H1 (cell line): ENCODE data around the gene EPHA6. TPM values are rescaled to one million over a fixed set of nuclear protein-coding genes. Genes with fewer than 3 reads are reported as not detected.

Experiments used
- CTCF ChIA-PET: fragments of 300-600 bp; sonication (Branson Sonifier 250); formaldehyde crosslinking; loops from one replicate; lab custom pipeline; 2021; ENCODE audit not compliant: partially characterized antibody; lab: Charles Lee
- POLR2A ChIA-PET: fragments of 300-600 bp; sonication (Branson Sonifier 250); formaldehyde crosslinking; loops from one replicate; lab custom pipeline; 2021; ENCODE audit warnings: inconsistent platforms; ENCODE audit not compliant: partially characterized antibody; lab: Charles Lee
- DNase-seq, 2 experiments: peaks; one replicate each; pipeline versions ENCODE4 v3.0.0 to v3.0.0-alpha.2; 2010 to 2022; ENCODE audit warnings: low spot score in 2 of 2, low read depth in 1 of 2, mixed read lengths in 1 of 2
- FAIRE-seq: peaks from 2 replicates; lab custom pipeline; 2011; peaks lifted over from hg19 to GRCh38; lab: Jason Lieb, UNC
- H2AFZ ChIP-seq: 2 replicates; pipeline ENCODE4 v1.8.1; 2012; ENCODE audit warnings: low read length, inconsistent platforms
- H2AK5ac ChIP-seq: 2 replicates; pipeline ENCODE4 v1.6.1; 2013; ENCODE audit warnings: low read depth, low read length
- H2BK120ac ChIP-seq: replicated peaks from 2 replicates; pipeline ENCODE3; 2013; ENCODE audit warnings: low read depth, low read length, inconsistent platforms
- H2BK12ac ChIP-seq: 2 replicates; pipeline ENCODE4 v1.6.1; 2013; ENCODE audit warnings: low read depth, low read length
- H2BK15ac ChIP-seq: 2 replicates; pipeline ENCODE4 v1.6.1; 2013; ENCODE audit warnings: low read length
- H2BK20ac ChIP-seq: 2 replicates; pipeline ENCODE4 v1.6.1; 2013; ENCODE audit warnings: low read length
- H2BK5ac ChIP-seq: 2 replicates; pipeline ENCODE4 v1.6.1; 2013; ENCODE audit warnings: low read depth, low read length
- H3K14ac ChIP-seq: 2 replicates; pipeline ENCODE4 v1.6.1; 2013; ENCODE audit warnings: inconsistent platforms; ENCODE audit not compliant: insufficient read length
- H3K18ac ChIP-seq: 2 replicates; pipeline ENCODE4 v1.6.1; 2013; ENCODE audit warnings: low read length; ENCODE audit errors: extremely low read depth
- H3K23ac ChIP-seq: 2 replicates; pipeline ENCODE4 v1.6.1; 2013; ENCODE audit warnings: inconsistent platforms; ENCODE audit not compliant: insufficient read length
- H3K23me2 ChIP-seq: 2 replicates; pipeline ENCODE4 v1.6.1; 2013; ENCODE audit warnings: low read depth, low read length
- H3K27ac ChIP-seq: 2 replicates; pipeline ENCODE4 v1.6.1; 2011; ENCODE audit warnings: low read depth, low read length, inconsistent platforms
- H3K27me3 ChIP-seq, 4 experiments: replicated peaks in 1 of 4; 1 replicate in 1 of 4; 2 replicates in 3 of 4; pipeline versions ENCODE4 v1.6.1 to v1.8.1; 2011 to 2013; ENCODE audit warnings: low read length in 3 of 4, mild to moderate bottlenecking in 3 of 4, inconsistent platforms in 2 of 4, mixed read lengths in 2 of 4, moderate library complexity in 1 of 4; ENCODE audit not compliant: control insufficient read depth in 3 of 4, insufficient read depth in 3 of 4; ENCODE audit errors: extremely low read depth in 1 of 4
- H3K36me3 ChIP-seq, 4 experiments: 2 replicates each; pipeline versions ENCODE4 v1.6.1 to v1.8.1; 2011 to 2013; ENCODE audit warnings: mild to moderate bottlenecking in 4 of 4, low read length in 3 of 4, moderate library complexity in 2 of 4, control low read depth in 1 of 4, inconsistent platforms in 1 of 4; ENCODE audit not compliant: insufficient read depth in 4 of 4, control insufficient read depth in 2 of 4
- H3K4ac ChIP-seq: replicated peaks from 2 replicates; pipeline ENCODE3; 2013; ENCODE audit warnings: low read length, low read depth, mixed read lengths, inconsistent platforms; ENCODE audit not compliant: insufficient read length
- H3K4me1 ChIP-seq, 4 experiments: replicated peaks in 1 of 4; 1 replicate in 1 of 4; 2 replicates in 3 of 4; pipeline versions ENCODE4 v1.6.1 to v1.8.1; 2011 to 2013; ENCODE audit warnings: low read length in 3 of 4, inconsistent platforms in 2 of 4, mixed read lengths in 1 of 4; ENCODE audit not compliant: insufficient read depth in 4 of 4, control insufficient read depth in 3 of 4
- H3K4me2 ChIP-seq, 2 experiments: 2 replicates each; pipeline versions ENCODE4 v1.6.1 to v1.8.1; 2011 to 2013; ENCODE audit warnings: low read depth in 2 of 2, low read length in 2 of 2, control low read depth in 1 of 2, inconsistent platforms in 1 of 2, mild to moderate bottlenecking in 1 of 2; ENCODE audit not compliant: insufficient read depth in 1 of 2
- H3K4me3 ChIP-seq, 4 experiments: fragments of 200-600, 300-600 bp in 1 of 4; sonication (generic), shearing (Covaris generic), sonication (Bioruptor Twin) in 1 of 4; 2 replicates each; pipeline versions ENCODE4 v1.5.1 to v1.8.1; 2011 to 2016; ENCODE audit warnings: low read length in 4 of 4, low read depth in 3 of 4, control low read depth in 2 of 4, inconsistent platforms in 2 of 4, mild to moderate bottlenecking in 2 of 4, mixed read lengths in 1 of 4, moderate library complexity in 1 of 4; ENCODE audit not compliant: insufficient read depth in 2 of 4; ENCODE audit errors: extremely low read depth in 1 of 4
- H3K56ac ChIP-seq: replicated peaks from 2 replicates; pipeline ENCODE3; 2013; ENCODE audit warnings: low read depth, mild to moderate bottlenecking, mixed read lengths, low read length, inconsistent platforms; ENCODE audit not compliant: insufficient read length
- H3K79me1 ChIP-seq: 2 replicates; pipeline ENCODE4 v1.6.1; 2013; ENCODE audit warnings: low read depth, low read length, control low read depth
- H3K79me2 ChIP-seq, 2 experiments: 2 replicates each; pipeline versions ENCODE4 v1.6.1 to v1.8.1; 2012 to 2013; ENCODE audit warnings: low read length in 2 of 2, mild to moderate bottlenecking in 2 of 2, inconsistent platforms in 1 of 2; ENCODE audit not compliant: insufficient read depth in 2 of 2, control insufficient read depth in 1 of 2
- H3K9ac ChIP-seq, 4 experiments: replicated peaks in 1 of 4; 1 replicate in 1 of 4; 2 replicates in 3 of 4; pipeline versions ENCODE4 v1.6.1 to v1.8.1; 2011 to 2013; ENCODE audit warnings: low read depth in 3 of 4, low read length in 3 of 4, control low read depth in 2 of 4, mild to moderate bottlenecking in 2 of 4, moderate library complexity in 2 of 4, inconsistent platforms in 1 of 4; ENCODE audit errors: extremely low read depth in 1 of 4
- H3K9me3 ChIP-seq, 2 experiments: 2 replicates each; pipeline versions ENCODE4 v1.6.1 to v1.8.1; 2012 to 2013; ENCODE audit warnings: mild to moderate bottlenecking in 2 of 2, moderate library complexity in 2 of 2, control low read depth in 1 of 2, inconsistent platforms in 1 of 2, low read depth in 1 of 2, low read length in 1 of 2, mixed read lengths in 1 of 2; ENCODE audit not compliant: insufficient read depth in 2 of 2
- H4K20me1 ChIP-seq, 2 experiments: replicated peaks in 1 of 2; 2 replicates each; pipeline versions ENCODE3 to v1.8.1; 2011 to 2013; ENCODE audit warnings: inconsistent platforms in 2 of 2, low read length in 2 of 2, mild to moderate bottlenecking in 1 of 2; ENCODE audit not compliant: insufficient read depth in 2 of 2, control insufficient read depth in 1 of 2
- H4K5ac ChIP-seq: 2 replicates; pipeline ENCODE4 v1.6.1; 2013; ENCODE audit warnings: low read length, low read depth, mixed read lengths, inconsistent platforms; ENCODE audit not compliant: insufficient read length
- H4K8ac ChIP-seq: 2 replicates; pipeline ENCODE4 v1.8.0; 2013; ENCODE audit warnings: mild to moderate bottlenecking, moderate library complexity, low read length, inconsistent platforms; ENCODE audit not compliant: insufficient read depth; ENCODE audit errors: extremely low read depth
- H4K91ac ChIP-seq: replicated peaks from 2 replicates; pipeline ENCODE3; 2013; ENCODE audit warnings: low read length, mixed read lengths, inconsistent platforms; ENCODE audit not compliant: insufficient read length
- ASH2L ChIP-seq: fragments of 200-600, 300-600 bp; sonication (generic); IDR thresholded peaks from one replicate; pipeline ENCODE4 v1.7.1; 2017; ENCODE audit warnings: low read length
- BRCA1 ChIP-seq: IDR thresholded peaks from 2 replicates; pipeline ENCODE4 v1.6.1; 2012; ENCODE audit warnings: low read depth, low read length, improper control_type of control experiment
- CHD2 ChIP-seq: IDR thresholded peaks from 2 replicates; pipeline ENCODE4 v1.6.1; 2012; ENCODE audit warnings: low read length, improper control_type of control experiment
- CTBP2 ChIP-seq: IDR thresholded peaks from 2 replicates; pipeline ENCODE4 v1.7.0; 2011; ENCODE audit warnings: borderline replicate concordance, mild to moderate bottlenecking, moderate library complexity, mixed read lengths, low read length; ENCODE audit not compliant: insufficient read depth, insufficient read length
- GABPA ChIP-seq: IDR thresholded peaks from 2 replicates; pipeline ENCODE4 v1.6.1; 2011; ENCODE audit warnings: mild to moderate bottlenecking, low read length, moderate library complexity, borderline replicate concordance; ENCODE audit not compliant: insufficient read depth
- HDAC6 ChIP-seq: IDR thresholded peaks from one replicate; pipeline ENCODE4 v1.7.1; 2012; ENCODE audit warnings: low read depth, mild to moderate bottlenecking, inconsistent platforms, low read length, moderate library complexity
- KDM5A ChIP-seq: fragments of 200-600 bp; IDR thresholded peaks from 2 replicates; pipeline ENCODE4 v1.7.1; 2012; ENCODE audit warnings: mild to moderate bottlenecking, low read length, inconsistent platforms, mixed read lengths
- POU5F1 ChIP-seq: IDR thresholded peaks from 2 replicates; pipeline ENCODE4 v1.6.1; 2011; ENCODE audit warnings: low read depth, mild to moderate bottlenecking, low read length, moderate library complexity
- RAD21 ChIP-seq, 2 experiments: IDR thresholded peaks in 1 of 2; conservative IDR thresholded peaks in 1 of 2; 2 replicates each; pipeline ENCODE4 v1.6.1; 2011; ENCODE audit warnings: low read depth in 2 of 2, low read length in 2 of 2, improper control_type of control experiment in 1 of 2, inconsistent platforms in 1 of 2, mild to moderate bottlenecking in 1 of 2, moderate library complexity in 1 of 2
- RNF2 ChIP-seq: fragments of 200-900, 300-1000 bp; sonication (generic); IDR thresholded peaks from 2 replicates; pipeline ENCODE4 v1.7.1; 2016; ENCODE audit warnings: borderline replicate concordance, low read depth, mild to moderate bottlenecking, antibody characterized with exemption, low read length; ENCODE audit not compliant: poor library complexity, severe bottlenecking; ENCODE audit errors: missing control alignments
- TBP ChIP-seq: IDR thresholded peaks from 2 replicates; pipeline ENCODE4 v1.6.1; 2011; ENCODE audit warnings: low read depth, low read length, improper control_type of control experiment
- ZNF274 ChIP-seq: IDR thresholded peaks from 2 replicates; pipeline ENCODE4 v1.7.0; 2012; ENCODE audit warnings: low read length, borderline replicate concordance; ENCODE audit errors: extremely low read depth
- WGBS, 2 experiments: shearing (Covaris generic) in 1 of 2; methylation state at CpG; one replicate each; pipeline versions ENCODE4 v1.1.6 to v1.1.7; 2013 to 2015; ENCODE audit warnings: low lambda C conversion rate in 2 of 2, mixed read lengths in 2 of 2, inconsistent platforms in 1 of 2, low coverage in 1 of 2, missing lambda C conversion rate in 1 of 2; ENCODE audit not compliant: insufficient replicate concordance in 2 of 2, insufficient coverage in 1 of 2, insufficient read length in 1 of 2; ENCODE audit errors: extremely low coverage in 1 of 2, missing lambda C conversion rate in 1 of 2; 5-methylcytosine and 5-hydroxymethylcytosine counted together
- polyA plus RNA-seq, 7 experiments: library from polyadenylated mRNA; depleted of rRNA in 3 of 7; stranded (reverse) in 5 of 7; unstranded in 2 of 7; fragments of >200 nt in 5 of 7; fragments of 200-250 nt in 2 of 7; gene quantifications; 1 replicate in 5 of 7; 2 replicates in 1 of 7; 4 replicates in 1 of 7; pipeline versions ENCODE4 v1.2.1 to v1.2.3, GENCODE V29; 2011 to 2013; ENCODE audit warnings: missing spikeins in 2 of 7, mixed read lengths in 2 of 7
- total RNA-seq: library from RNA; stranded (reverse); fragmentation: NEBNext Ultra II Directional; extraction: Animal tissue kit (Norgen Biotek cat#: 25700); gene quantifications from 2 replicates; pipeline ENCODE4 v1.2.1, GENCODE V29; 2021
- TF ChIP-seq, protein P1 (sequence below): IDR thresholded peaks from 2 replicates; pipeline ENCODE4 v1.6.1; 2012; ENCODE audit warnings: inconsistent platforms

Gene EPHA6
- total and polyA plus RNA-seq, 2 of the 8 experiments (the other 6 are each of a cell fraction or from before 2014, with no cell fraction given), result 0.83 to 3.2 TPM

- WGBS, 2 experiments, result 92% methylated on average over 2 of the region's 2 CpGs; no CpG with 5 or more reads in 1 of the 2 experiments
- H4K20me1 ChIP-seq, result no peaks in the 10 kb centered on the region
These were observed 387.4 kb downstream of the EPHA6 start for GRCh38 chr3:97201814-97202213.

More at GRCh38 chr3:97201814-97202213, 387.4 kb downstream of the EPHA6 start:
- Histone ChIP-seq H4K5ac (no peak overlapping the region), H3K27ac (no peak overlapping the region), H2BK12ac (no peak overlapping the region), H3K9me3 (no peaks in the 10 kb centered on the region), H2BK15ac (no peak overlapping the region), H3K79me2 (no peaks in the 10 kb centered on the region), H3K4me2 (no peak overlapping the region), H2BK5ac (no peak overlapping the region), H3K79me1 (no peaks in the 10 kb centered on the region), H4K8ac (no peak overlapping the region), H3K36me3 (no peaks in the 10 kb centered on the region), H2AK5ac (no peak overlapping the region), H3K14ac (no peak overlapping the region), H4K91ac (no peak overlapping the region), H3K4me3 (no peak overlapping the region), H3K4ac (no peak overlapping the region), H2BK120ac (no peak overlapping the region), H3K23me2 (no peaks in the 10 kb centered on the region), H3K56ac (no peak overlapping the region), H2AFZ (no peak overlapping the region), H2BK20ac (no peak overlapping the region), H3K9ac (no peak overlapping the region), H3K18ac (no peak overlapping the region), H3K27me3 (no peaks in the 10 kb centered on the region), H3K23ac (no peak overlapping the region), H3K4me1 (peaks cover 0 to 6% (median 0%) of the 10 kb centered on the region in 4 experiments; a peak in 1 of 7 replicates)
- no peak for FAIRE-seq
- ChIA-PET CTCF (no interaction called here), POLR2A (no interaction called here)
- TF ChIP-seq KDM5A, result no peak
- no peak for TF ChIP-seq CHD2
- no peak for TF ChIP-seq POU5F1
- TF ChIP-seq TBP, result no peak
- no peak for TF ChIP-seq HDAC6
- TF ChIP-seq CTBP2, result no peak
- TF ChIP-seq ASH2L, result no peak
- TF ChIP-seq RAD21 (IDR thresholded peaks at IDR 0.05 in 1 of 2, conservative IDR thresholded peaks at IDR 0.05 in 1 of 2; ENCODE audit: low read depth in 2 of 2, low read length in 2 of 2), result no peak
- no peak for TF ChIP-seq ZNF274
- TF ChIP-seq RNF2, result no peak
- TF ChIP-seq BRCA1, result no peak
- TF ChIP-seq, protein P1, sequence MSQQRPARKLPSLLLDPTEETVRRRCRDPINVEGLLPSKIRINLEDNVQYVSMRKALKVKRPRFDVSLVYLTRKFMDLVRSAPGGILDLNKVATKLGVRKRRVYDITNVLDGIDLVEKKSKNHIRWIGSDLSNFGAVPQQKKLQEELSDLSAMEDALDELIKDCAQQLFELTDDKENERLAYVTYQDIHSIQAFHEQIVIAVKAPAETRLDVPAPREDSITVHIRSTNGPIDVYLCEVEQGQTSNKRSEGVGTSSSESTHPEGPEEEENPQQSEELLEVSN, result no peak
- TF ChIP-seq GABPA, result no peak
- no peak for DNase-seq
